Thyroid gland (tissue), 4 donors: ENCODE data around the gene MATN4.

ENCODE experiments used
- CTCF ChIP-seq, 6 experiments: fragments of 200-600 bp in 3 of 6; fragments of 450-650 bp in 3 of 6; sonication (generic) in 3 of 6; IDR thresholded peaks; one replicate each; pipeline ENCODE4 v1.5.1; 2016 to 2019; ENCODE audit warnings: antibody characterized with exemption in 6 of 6, mild to moderate bottlenecking in 2 of 6, inconsistent platforms in 1 of 6, moderate library complexity in 1 of 6
- POLR2A ChIP-seq, 2 donors: fragments of 450-650 bp; IDR thresholded peaks; one replicate each; pipeline ENCODE4 v1.6.1; 2017; ENCODE audit warnings: antibody characterized with exemption in 2 of 2, mild to moderate bottlenecking in 2 of 2, moderate library complexity in 1 of 2

GRCh38 chr20:45279992-45280391, 28.1 kb downstream of the MATN4 start:
- no peak for TF ChIP-seq CTCF (IDR thresholded peaks at IDR 0.05)
- no peak for TF ChIP-seq POLR2A (IDR thresholded peaks at IDR 0.05)
